K562 (cell line): ENCODE measurements around the gene FRMD5.

Source experiments
- IRF1 ChIP-seq: sonication (generic); formaldehyde crosslinking; IDR thresholded peaks from 2 replicates; pipeline ENCODE4 v1.8.0; 2022; ENCODE audit warnings: missing genetic modification reagents, mild to moderate bottlenecking, borderline replicate concordance
- SPI1 ChIP-seq: IDR thresholded peaks from 2 replicates; pipeline ENCODE4 v1.6.1; 2011; ENCODE audit warnings: low read depth, low read length, control low read depth, borderline replicate concordance
- TOE1 ChIP-seq, 2 experiments: fragments of 450-650 bp in 1 of 2; sonication (generic) in 1 of 2; formaldehyde crosslinking in 1 of 2; IDR thresholded peaks; 2 replicates each; pipeline versions ENCODE4 v1.7.1 to v1.8.0; 2016 to 2022; ENCODE audit warnings: borderline replicate concordance in 2 of 2, mild to moderate bottlenecking in 2 of 2, antibody characterized with exemption in 1 of 2, inconsistent platforms in 1 of 2, low read depth in 1 of 2, missing genetic modification reagents in 1 of 2, moderate library complexity in 1 of 2

DNA sequence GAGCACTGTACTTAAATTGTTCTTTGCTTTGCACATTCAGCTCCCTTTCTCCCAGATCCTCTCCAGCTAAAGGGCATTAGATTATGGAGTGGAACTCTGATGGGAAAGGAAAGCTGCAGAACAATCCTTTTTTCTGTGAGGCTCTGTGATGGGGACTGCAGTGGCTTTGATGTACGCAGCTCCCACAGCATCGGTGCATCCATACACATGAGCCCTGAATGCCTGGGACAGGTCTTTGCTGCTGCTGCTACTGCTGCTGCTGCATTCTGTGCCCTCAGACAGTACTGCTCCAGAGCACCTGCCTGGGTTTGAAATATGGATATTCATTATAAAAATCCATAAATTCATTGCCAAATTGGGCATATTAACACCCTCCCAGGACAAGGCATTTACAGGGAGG is 203.9 kb downstream of the FRMD5 start:
- no peak for TF ChIP-seq IRF1 (CRISPR knock-in tag)
- no peak for TF ChIP-seq TOE1 (IDR thresholded peaks at IDR 0.05; ENCODE audit: borderline replicate concordance)
- TF ChIP-seq TOE1 (CRISPR knock-in tag; IDR thresholded peaks at IDR 0.05; ENCODE audit: borderline replicate concordance, low read depth) = no peak
- no peak for TF ChIP-seq SPI1
